ENCODE results near the gene VPS37D. TPM values are rescaled to one million over a fixed set of nuclear protein-coding genes. Genes with fewer than 3 reads are reported as not detected.
"Not testable (repeated sequence)": the region's sequence is repeated elsewhere in the genome, so short reads cannot be mapped to it uniquely, and the experiment has no call there.

The VPS37D gene
- total RNA-seq, 1 donor from 2014 or later = 9.8 TPM

- no peak overlapping the region for H3K27ac Mint-ChIP-seq (ENCODE audit: unreplicated experiment)
- H3K36me3 Mint-ChIP-seq (ENCODE audit: low read depth, unreplicated experiment) = peaks cover 7% of the 10 kb centered on the region
- H3K4me3 Mint-ChIP-seq (ENCODE audit: unreplicated experiment) = peak overlapping the region; percentile 60
These were observed 4.3 kb downstream of the VPS37D start for GRCh38 chr7:73671857-73672445.

GRCh38 chr7:73674468-73675124 is 7.0 kb downstream of the VPS37D start:
- no peaks in the 10 kb centered on the region for H3K9me3 Mint-ChIP-seq (ENCODE audit: unreplicated experiment)
- no peak overlapping the region for H3K4me3 Mint-ChIP-seq (ENCODE audit: unreplicated experiment)
- H3K27me3 Mint-ChIP-seq (ENCODE audit: unreplicated experiment) = peaks cover 11% of the 10 kb centered on the region
- TF ChIP-seq, protein P1, sequence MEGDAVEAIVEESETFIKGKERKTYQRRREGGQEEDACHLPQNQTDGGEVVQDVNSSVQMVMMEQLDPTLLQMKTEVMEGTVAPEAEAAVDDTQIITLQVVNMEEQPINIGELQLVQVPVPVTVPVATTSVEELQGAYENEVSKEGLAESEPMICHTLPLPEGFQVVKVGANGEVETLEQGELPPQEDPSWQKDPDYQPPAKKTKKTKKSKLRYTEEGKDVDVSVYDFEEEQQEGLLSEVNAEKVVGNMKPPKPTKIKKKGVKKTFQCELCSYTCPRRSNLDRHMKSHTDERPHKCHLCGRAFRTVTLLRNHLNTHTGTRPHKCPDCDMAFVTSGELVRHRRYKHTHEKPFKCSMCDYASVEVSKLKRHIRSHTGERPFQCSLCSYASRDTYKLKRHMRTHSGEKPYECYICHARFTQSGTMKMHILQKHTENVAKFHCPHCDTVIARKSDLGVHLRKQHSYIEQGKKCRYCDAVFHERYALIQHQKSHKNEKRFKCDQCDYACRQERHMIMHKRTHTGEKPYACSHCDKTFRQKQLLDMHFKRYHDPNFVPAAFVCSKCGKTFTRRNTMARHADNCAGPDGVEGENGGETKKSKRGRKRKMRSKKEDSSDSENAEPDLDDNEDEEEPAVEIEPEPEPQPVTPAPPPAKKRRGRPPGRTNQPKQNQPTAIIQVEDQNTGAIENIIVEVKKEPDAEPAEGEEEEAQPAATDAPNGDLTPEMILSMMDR (IDR thresholded peaks at IDR 0.05; ENCODE audit: unreplicated experiment) = no peak
- no peak overlapping the region for H3K27ac Mint-ChIP-seq (ENCODE audit: unreplicated experiment)
- DNase-seq (ENCODE audit: low spot score) = no peak
- peaks cover 3% of the 10 kb centered on the region for H3K4me1 Mint-ChIP-seq (ENCODE audit: unreplicated experiment)
- H3K36me3 Mint-ChIP-seq (ENCODE audit: low read depth, unreplicated experiment) = peaks cover 16% of the 10 kb centered on the region

More at GRCh38 chr7:73671857-73672445, 4.3 kb downstream of the VPS37D start:
- TF ChIP-seq, protein P1 (IDR thresholded peaks at IDR 0.05; ENCODE audit: unreplicated experiment) = no peak
- Mint-ChIP-seq H3K27me3 (ENCODE audit: unreplicated experiment) (peaks cover 11% of the 10 kb centered on the region), H3K9me3 (ENCODE audit: unreplicated experiment) (no peaks in the 10 kb centered on the region), H3K4me1 (ENCODE audit: unreplicated experiment) (peaks cover 10% of the 10 kb centered on the region)
- no peak for DNase-seq (ENCODE audit: low spot score)

GRCh38 chr7:73676062-73676461 is 8.4 kb downstream of the VPS37D start:
- not testable (repeated sequence) for H3K4me1 Mint-ChIP-seq (ENCODE audit: unreplicated experiment); H3K27me3 Mint-ChIP-seq (ENCODE audit: unreplicated experiment); DNase-seq (ENCODE audit: low spot score); H3K4me3 Mint-ChIP-seq (ENCODE audit: unreplicated experiment); H3K9me3 Mint-ChIP-seq (ENCODE audit: unreplicated experiment); H3K27ac Mint-ChIP-seq (ENCODE audit: unreplicated experiment)
- peaks cover 16% of the 10 kb centered on the region for H3K36me3 Mint-ChIP-seq (ENCODE audit: low read depth, unreplicated experiment)

DNA sequence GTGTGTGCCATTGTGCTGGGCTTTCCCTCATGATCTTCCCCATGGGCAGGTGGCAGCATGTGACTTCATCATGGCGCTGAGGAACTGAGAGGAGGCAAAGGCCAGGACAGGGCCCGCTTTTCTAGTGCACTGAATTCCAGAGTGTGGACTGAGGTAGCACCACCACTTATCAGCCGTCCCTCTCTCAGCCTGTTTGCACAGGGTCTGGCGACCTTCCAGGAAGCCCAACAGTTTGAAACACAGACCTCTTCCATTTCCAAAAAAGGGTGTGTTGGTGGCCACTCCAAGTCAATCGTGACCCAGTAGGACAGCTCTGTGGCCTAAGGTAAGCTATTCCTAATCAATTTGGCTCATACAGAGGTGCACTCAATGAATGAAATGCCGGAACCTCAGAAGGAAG is 11.2 kb downstream of the VPS37D start:
- no peaks in the 10 kb centered on the region for H3K9me3 Mint-ChIP-seq (ENCODE audit: unreplicated experiment)
- no peak for DNase-seq (ENCODE audit: low spot score)
- TF ChIP-seq, protein P1 (IDR thresholded peaks at IDR 0.05; ENCODE audit: unreplicated experiment) = no peak
- H3K4me3 Mint-ChIP-seq (ENCODE audit: unreplicated experiment) = no peak overlapping the region
- H3K27me3 Mint-ChIP-seq (ENCODE audit: unreplicated experiment) = peaks cover 8% of the 10 kb centered on the region
- H3K4me1 Mint-ChIP-seq (ENCODE audit: unreplicated experiment) = peaks cover 14% of the 10 kb centered on the region
- H3K27ac Mint-ChIP-seq (ENCODE audit: unreplicated experiment) = peak overlapping the region; percentile 18
- peaks cover 11% of the 10 kb centered on the region for H3K36me3 Mint-ChIP-seq (ENCODE audit: low read depth, unreplicated experiment)

GRCh38 chr7:73679709-73680108 is 12.1 kb downstream of the VPS37D start:
- Mint-ChIP-seq H3K9me3 (ENCODE audit: unreplicated experiment) (no peaks in the 10 kb centered on the region), H3K36me3 (ENCODE audit: low read depth, unreplicated experiment) (peaks cover 13% of the 10 kb centered on the region), H3K27ac (ENCODE audit: unreplicated experiment) (no peak overlapping the region), H3K4me3 (ENCODE audit: unreplicated experiment) (no peak overlapping the region), H3K4me1 (ENCODE audit: unreplicated experiment) (peaks cover 16% of the 10 kb centered on the region), H3K27me3 (ENCODE audit: unreplicated experiment) (peaks cover 9% of the 10 kb centered on the region)
- DNase-seq (ENCODE audit: low spot score) = no peak
- TF ChIP-seq, protein P1 (IDR thresholded peaks at IDR 0.05; ENCODE audit: unreplicated experiment) = no peak

Measured in endothelial cell (in vitro differentiated cells).